ENCODE results near the gene CCDC127. TPM values are rescaled to one million over a fixed set of nuclear protein-coding genes. Genes with fewer than 3 reads are reported as not detected.
"Not testable (repeated sequence)": the region's sequence is repeated elsewhere in the genome, so short reads cannot be mapped to it uniquely, and the experiment has no call there.

The CCDC127 gene
- total RNA-seq, 1 donor from 2014 or later: 6.5 TPM

DNA sequence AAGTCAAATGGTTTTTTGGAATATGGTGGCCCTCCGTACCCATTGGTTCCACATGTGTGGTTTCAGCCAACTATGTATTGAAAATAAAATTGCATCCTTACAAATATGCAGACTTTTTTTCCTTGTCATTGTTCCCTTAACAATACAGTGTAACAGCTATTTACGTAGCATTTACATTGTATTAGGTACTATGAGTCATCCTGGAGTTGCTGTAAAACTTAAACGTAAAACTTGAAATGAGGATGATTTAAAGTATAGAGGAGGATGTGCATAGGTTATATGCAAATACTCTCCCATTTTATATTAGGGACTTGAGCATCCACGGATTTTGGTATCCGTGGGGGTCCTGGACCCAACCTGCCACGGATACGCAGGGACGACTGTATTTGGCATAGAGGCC, 16.5 kb upstream of the CCDC127 start:
- intact Hi-C loops (cut with micrococcal nuclease): no loop called here

DNA sequence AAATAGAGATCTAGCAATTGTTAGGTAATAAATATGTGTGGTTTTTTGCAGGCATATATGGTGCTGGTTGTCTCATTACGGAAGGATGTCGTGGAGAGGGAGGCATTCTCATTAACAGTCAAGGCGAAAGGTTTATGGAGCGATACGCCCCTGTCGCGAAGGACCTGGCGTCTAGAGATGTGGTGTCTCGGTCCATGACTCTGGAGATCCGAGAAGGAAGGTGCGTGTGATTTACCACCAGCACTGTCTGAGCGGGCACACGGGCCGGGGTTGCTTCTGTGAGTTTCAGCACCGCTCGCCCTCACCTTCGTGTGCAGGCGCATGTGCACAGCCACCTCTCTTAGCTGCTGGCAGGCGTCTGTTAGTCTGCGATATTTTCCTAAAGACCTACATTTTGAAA, 15.5 kb upstream of the CCDC127 start:
- intact Hi-C loops (cut with micrococcal nuclease): not testable (repeated sequence)

DNA sequence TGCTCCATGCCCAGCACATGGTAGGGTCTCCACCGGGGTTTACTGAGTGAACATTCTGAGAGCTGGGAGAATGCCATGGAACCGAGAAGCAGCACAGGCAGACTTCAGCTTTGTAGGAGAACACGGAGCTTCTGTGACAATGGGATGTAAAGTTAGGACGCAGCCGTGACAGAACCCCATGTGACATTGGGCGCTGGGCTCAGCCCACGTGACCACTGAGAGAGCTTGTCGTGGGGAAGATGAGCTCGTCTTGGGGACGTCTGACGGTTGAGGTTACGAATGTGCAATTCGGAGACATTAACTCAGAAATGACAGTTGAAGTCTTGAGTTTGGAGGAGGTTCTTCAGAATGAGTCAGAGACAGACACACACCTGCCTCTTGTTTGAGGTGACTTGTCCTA, 13.7 kb upstream of the CCDC127 start:
- intact Hi-C loops (cut with micrococcal nuclease): no loop called here

DNA sequence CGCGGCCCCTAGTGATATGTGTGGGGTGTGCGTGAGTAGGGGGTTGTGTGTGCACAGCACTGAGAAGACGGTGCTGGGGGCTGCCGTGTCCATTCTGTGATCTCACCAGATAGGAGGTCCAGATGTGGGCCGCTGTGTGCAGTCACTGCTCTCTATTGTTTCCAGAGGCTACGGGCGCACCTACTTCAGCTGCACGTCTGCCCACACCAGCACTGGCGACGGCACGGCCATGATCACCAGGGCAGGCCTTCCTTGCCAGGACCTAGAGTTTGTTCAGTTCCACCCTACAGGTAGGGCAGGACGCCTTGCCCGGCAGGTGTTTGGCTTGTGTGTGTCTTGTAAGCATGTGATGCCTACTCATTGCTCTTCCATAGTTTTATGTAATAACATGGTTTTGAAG, 12.8 kb upstream of the CCDC127 start:
- intact Hi-C loops (cut with micrococcal nuclease): no loop called here

DNA sequence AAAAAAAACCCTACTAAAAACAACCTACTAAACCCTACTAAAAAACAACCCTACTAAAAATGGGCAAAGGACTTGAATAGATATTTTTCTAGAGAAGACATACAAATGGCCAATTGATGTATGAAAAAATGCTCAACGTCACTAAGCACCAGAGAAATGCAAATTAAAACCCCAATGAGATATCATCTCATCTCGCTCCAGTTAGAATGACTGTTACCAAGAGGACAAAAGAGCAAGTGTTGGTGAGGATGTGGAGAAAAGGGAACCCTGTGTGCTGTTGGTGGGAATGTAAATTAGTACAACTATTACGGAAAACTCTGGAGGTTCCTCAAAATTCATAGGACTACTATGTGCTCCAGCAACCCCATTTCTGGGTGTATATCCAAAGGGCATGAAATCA, 10.9 kb upstream of the CCDC127 start:
- intact Hi-C loops (cut with micrococcal nuclease): no loop called here

DNA sequence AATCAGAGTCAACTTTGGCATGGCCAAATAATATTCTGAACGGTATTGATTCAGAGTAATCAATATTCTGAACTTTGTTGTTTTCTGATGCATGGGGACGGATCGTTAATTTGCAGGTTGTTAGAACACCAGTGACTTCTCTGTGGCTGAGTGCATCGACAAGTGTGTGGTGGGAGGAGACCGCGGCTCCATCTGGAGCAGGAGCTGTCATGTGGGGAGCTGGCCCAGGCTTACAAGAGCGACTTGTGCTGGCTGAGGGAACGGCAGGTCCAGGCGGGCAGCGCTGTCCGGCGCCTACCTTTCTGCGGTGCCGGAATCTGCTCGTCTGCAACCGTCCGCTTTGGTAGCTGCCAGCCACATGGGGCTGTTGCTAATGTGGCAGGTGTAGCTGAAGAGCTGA, 9.4 kb upstream of the CCDC127 start:
- intact Hi-C loops (cut with micrococcal nuclease): not testable (repeated sequence)

DNA sequence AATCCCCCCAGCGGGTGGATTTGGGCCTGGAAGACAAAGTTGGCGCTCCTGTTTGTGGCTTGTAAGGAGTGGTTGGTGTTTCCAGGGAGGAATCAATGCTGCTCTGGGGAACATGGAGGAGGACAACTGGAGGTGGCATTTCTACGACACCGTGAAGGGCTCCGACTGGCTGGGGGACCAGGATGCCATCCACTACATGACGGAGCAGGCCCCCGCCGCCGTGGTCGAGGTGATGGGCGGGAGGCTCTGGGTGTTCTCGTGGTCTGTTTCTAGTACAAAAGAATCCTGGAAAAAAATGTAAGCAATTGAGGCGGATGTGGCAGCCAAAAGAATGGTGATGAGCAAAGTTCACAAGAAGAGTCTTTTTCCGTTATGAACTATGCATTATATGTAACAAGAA, 7.4 kb upstream of the CCDC127 start:
- intact Hi-C loops (cut with micrococcal nuclease): no loop called here

DNA sequence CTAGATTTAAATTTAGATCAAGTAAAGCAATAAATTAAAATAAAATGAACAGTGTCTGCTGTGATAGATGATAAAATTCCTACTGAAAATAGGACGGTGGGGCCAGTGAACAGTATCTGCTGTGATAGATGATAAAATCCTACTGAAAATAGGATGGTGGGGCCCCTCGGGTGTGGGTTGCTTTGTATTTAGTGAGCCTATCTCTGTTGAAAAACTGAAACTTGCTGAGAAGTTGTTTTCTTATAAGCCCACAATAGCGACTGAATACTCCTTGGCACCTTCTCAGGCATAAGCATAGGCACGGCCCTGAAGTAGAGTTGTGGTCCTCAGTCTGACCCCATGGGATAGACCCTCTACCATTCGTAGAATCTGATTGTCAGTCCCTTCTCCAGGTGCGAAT, 5.8 kb upstream of the CCDC127 start:
- intact Hi-C loops (cut with micrococcal nuclease): no loop called here

DNA sequence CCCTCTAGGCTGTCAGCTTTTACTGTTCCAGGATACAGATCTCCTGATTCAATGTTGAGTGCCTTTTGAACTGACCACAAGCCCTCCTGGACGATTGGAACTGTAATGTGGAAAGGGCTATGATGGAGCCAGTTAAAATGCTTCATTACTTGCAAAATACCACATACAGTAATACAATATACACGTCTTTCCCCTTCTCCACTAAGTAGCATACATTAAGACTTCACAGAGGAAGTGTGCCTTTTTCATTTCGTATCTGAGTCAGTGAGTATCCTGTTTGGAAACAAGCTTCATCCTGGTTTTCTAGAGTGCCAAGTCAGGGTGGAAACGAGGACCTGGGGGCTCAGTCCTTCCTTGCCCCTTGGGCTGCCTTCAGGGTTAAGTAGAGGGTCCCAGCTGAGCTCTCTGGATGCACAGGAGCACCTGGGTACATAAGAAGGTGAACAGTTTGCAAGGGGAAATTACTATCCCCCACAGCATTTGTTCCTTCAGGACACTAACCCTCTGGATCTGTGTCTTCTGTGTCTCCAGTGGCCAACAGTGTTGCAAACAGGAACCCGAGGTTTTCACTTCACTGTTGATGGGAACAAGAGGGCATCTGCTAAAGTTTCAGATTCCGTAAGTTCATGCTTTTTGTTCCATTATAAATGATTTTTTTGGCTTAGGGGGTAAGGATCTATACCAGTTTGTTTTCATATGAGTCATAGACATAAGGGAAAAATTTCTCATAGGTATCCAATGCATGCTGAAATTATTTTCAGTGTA, 5.2 kb upstream of the CCDC127 start:
- intact Hi-C loops (cut with micrococcal nuclease): not testable (repeated sequence)

DNA sequence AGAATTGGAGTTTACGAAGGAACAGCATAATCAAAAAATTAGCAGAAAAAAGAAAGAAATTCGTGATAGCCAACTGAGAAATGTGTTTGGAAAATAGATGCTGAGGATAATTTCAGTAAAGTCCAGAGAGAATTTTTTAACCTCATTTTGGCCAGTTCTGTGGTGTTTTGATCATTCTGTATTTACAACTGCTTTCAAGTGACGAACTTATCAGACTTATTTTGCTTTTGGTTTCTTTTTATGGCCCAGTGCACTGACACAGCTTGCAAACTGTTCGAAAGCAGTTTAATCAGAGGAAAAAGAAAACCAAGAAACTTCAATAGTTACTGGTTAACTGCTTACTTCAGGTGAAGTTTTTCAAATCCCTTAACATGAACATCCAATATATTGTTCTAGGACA, 2.0 kb upstream of the CCDC127 start:
- intact Hi-C loops (cut with micrococcal nuclease): loop anchor here (1.0 to 5.0 kb wide), 2 partner anchors 32 to 112 kb away; no protein-coding TSS in a partner anchor

DNA sequence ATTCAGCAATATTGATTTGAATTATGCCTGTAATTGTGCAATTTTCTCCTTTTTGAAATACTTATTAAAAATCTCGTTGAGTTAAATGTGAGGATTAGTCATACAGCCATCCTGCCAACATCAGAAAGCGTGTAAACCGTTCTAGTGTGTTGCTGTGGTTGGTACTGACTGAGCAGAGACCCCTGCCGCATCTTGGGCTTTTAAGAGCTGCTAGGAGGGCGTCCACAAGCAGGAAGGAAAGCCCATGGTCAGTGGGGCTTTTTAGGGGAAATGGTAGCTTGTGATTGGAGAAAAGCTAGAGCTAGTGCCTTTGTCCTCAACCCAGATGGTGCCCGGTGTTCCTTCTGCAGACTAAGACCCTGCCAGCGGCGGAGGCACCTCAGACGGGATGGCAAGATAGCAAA, 1.5 kb upstream of the CCDC127 start:
- intact Hi-C loops (cut with micrococcal nuclease): loop anchor here (1.0 to 5.0 kb wide), 2 partner anchors 31 to 113 kb away; no protein-coding TSS in a partner anchor

DNA sequence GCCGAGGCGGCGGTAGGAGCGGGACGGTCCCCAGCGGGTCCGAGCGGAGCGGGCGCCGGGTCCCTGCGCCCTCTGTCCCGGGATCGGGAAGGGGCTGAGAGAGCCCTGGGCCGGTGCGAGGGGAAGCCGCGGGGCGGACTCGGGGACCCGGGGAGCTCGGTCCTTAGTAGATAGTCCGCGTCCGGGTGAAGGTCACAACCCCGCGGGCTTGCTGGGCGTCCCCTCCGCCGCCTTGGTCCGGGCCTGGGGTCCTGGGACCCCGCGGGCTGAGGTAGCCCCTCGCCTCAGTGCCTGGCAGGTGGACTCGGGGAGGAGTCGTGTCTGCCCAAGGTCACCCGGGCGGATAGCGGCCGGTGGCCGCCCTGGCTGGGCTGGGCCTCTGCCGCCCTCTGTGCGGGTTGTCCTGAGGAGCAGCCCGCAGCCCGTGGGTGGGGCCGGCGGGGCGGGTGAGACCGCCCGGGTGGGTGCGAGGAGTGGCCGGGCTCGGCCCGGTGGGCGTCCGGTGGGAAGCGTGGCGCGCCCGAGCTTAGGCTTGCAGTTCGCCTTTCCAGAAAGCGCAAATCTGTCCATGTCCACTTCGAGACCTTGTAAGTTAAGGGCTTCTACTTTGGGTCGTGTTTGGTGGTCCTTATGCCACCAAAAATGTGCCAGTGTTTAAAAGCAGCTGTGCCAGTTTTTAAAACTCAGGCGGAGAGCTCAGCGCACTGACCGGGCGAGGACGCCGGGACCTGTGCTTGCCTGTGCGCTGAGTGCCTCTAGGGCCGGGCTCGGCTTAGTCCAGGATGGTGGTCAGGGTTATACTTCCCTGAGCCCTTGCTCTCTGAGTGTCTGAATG, 721 bp upstream of the CCDC127 start:
- intact Hi-C loops (cut with micrococcal nuclease): loop anchor here (1.0 to 5.0 kb wide), 3 partner anchors 30 to 114 kb away; partner anchors contain the start of gene PDCD6

DNA sequence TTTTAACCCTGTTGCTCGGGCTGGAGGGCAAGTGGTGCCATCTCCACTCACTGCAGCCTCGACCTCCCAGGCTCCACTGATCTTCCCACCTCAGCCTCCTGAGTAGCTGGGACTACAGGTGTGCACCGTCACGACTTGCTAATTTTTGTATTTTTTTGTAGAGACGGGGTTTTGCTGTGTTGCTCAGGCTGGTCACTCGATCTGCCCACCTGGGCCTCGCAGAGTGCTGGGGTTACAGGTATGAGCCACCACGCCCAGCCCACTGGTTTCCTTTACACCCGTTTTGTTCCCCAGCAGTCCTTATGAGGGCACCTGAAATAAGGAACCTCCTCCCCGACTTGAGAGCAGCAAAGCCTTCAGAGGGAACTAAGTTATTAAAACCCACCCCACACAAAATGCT, 1.9 kb downstream of the CCDC127 start:
- intact Hi-C loops (cut with micrococcal nuclease): loop anchor here (5.0 kb wide), 1 partner anchor 116 kb away; no protein-coding TSS in a partner anchor

DNA sequence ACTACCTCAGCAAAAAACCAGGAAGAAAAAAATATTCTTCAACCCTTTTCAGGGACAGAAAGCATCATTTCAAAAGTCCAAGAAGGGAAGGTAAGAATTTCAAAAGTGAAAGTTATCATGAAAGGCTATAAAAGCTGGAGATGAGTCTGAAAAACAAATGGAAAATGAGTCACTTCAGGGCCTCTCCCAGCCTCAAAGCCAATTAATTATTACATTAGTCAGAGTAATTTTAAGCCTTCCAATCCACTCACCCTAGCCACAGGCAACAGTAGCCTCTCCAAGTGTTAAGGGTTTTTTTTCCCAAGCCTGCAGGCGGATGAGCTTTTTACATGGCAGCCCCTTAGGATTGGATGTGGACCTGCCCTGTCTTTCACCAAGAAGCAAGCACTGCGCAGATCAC, 2.7 kb downstream of the CCDC127 start:
- intact Hi-C loops (cut with micrococcal nuclease): loop anchor here (5.0 kb wide), 1 partner anchor 117 kb away; no protein-coding TSS in a partner anchor

DNA sequence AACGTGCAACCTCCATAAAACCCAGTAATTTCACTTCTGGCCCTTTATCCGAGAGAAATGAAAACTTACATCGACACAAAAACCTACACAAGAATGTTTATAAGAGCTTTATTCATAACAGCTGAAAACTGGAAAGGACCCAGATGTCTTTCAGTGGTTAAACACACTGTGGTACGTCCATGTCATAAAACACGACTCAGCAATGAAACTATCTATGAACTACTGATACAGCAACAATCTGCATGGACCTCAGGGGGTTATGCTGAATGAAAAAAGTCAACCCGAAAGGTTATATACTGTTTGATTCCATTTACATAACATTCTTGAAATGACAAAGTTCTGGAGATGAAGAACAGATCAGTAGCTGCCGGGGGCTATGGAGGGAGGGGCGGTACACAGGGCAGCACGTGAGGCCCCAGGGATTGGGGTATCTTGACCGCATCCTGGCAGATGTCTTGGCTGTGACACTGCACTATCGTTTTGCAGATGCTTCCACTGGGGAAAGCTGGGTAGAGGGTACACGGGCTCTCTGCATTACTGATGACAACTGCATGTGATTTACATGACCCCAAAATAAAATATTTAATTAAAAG, 4.1 kb downstream of the CCDC127 start:
- intact Hi-C loops (cut with micrococcal nuclease): no loop called here

DNA sequence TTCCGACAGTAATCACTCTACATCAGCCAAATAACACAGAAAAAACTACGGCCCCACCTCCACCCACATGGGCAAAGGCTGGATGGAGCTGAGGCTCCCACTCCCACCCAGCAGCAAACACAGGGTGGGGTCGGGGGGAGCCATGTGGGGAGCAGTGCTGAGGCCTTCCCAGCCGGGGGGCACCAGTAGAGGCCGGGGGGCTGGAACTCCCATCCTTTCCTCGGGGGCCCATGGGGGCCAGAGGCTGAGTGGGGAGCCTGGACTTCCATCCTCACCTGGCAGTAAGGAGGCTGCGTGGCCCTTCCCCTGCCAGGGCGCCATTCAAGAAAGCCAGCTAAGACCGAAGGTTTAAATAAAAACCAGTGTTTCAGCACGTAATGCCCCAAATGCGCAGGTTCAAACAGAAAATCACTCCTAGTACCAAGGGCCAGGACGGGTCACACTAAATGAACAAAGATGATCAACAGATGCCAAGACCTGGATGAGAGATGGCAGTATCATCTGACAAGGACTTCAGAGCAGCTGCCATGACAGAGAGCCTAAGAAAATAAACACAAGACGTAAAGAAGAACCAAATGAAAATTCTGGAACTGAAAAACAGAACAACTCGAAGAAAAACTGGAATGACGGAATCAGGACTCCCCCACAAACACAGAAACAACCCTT, 9.4 kb downstream of the CCDC127 start:
- intact Hi-C loops (cut with micrococcal nuclease): no loop called here

DNA sequence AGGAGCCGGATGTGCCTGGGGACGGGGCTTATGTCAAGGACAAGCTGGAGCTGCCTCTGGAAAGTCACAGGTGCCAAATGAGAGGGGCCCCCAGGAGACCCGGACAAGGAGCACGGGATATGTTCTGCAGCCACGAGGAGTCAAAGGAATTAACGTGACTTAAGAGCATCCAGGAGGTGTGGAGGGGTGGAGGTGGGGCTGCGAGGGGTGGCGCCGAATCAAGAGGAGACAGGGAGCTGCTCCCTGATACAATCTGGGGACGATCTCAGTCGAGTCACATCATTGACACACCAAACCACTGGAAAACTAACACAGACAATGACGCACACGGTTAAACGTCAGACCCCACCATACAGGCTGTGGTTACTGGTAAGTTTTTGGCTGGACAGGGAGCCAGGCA, 10.4 kb downstream of the CCDC127 start:
- intact Hi-C loops (cut with micrococcal nuclease): no loop called here

DNA sequence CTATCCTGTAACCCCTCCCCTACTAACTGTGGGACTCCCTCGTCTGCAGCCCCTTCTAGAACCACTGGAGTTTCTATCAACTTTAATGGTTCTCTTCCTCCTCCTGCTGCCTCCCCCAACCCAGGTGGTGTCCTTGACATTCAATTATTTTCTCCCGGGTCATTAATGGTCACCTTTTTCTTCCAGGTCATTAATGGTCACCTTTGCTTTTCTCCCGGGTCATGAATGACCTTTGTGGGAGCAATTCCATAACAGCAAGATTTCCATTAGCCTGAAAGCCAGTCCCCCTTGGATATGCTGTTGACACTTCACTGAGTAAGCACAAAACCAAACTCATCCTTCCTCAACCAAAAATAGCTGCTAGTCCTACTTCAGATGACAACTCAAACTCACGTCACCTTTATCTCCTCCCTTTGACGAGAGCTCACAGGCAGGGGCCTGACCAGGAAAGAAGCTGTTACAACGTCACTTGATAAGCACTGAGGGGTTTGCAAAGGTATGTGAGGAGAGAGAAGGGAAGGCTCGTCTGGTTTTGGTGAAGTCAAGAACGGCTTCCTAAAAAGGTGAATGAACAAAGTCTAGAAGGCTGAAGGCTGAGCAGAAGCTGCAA, 10.9 kb downstream of the CCDC127 start:
- intact Hi-C loops (cut with micrococcal nuclease): no loop called here

DNA sequence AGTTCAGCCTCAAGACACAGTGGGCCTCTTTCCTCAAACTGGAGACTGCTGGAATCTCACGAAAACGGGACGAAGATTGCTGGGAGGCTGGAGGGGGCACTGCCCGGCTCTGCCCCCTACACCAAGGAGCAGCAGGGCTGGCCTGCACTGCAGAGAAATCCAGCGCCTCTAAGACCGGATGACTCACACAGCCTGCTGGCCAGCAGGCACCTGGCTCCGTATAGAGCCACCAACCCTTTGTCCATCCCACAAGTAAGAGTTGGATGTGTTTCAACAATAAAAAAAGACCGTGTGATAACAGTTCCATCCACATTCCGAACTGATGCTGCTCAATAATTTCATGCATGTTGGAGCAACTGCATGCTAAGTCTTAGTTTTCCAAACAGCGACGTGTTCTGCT, 11.5 kb downstream of the CCDC127 start:
- intact Hi-C loops (cut with micrococcal nuclease): no loop called here

DNA sequence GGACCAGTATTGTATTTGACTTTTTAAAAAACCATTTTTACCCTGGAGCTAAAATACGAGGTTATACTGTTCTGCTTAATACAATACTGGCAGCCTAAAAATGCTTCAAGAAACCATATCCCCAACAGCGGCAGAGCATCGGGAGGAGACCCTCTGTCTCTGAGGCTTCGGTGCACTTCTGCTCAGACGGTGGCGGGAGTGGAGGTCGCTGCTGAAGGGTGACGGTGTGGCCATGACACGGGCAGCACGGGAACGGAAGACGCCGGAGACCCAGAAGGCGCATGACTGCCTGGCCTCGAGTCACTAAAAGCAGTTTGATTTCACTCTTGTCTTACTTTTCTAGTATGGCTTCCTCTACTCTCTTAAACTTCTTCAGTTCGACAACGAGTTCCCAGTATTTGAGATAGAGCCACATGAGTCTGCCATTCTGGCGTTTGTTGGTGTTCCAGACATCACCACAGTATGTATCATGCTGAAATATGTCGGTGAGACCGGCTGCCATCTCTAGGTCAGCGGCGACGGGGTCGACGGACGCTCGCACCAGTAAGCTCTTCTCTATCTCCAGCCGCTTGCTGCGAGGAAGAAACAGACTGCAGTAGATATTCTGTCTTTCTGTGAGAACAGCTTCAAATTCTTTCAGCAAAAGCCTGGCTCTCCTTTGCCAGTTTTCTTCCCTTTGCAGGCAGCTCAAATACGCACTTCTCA, 12.8 kb downstream of the CCDC127 start:
- intact Hi-C loops (cut with micrococcal nuclease): no loop called here
